ENCODE data around the gene SNTG2. TPM values are rescaled to one million over a fixed set of nuclear protein-coding genes. Genes with fewer than 3 reads are reported as not detected.

Gene SNTG2
- total RNA-seq, 2 experiments from 2014 or later: 0.57 to 1.0 TPM

DNA sequence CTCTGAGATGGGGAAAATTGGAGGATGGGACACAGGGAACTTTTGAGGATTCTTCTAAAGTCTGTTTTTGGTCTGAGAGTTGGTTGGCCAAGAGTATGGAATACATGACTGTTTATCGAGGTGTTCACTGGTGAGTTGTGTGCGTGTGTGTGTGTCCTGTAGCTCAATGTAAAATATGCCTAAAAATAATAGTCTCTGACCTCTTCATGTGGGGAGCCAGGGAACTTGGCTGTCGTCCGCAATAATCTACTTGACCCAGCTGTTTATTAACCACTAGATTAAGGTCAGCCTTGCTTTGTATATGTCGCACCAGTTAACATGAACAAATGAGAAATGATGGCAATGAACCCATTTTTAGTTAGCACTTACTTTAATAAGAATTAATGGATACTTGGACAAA lies 285.2 kb downstream of the SNTG2 start:
- CTCF ChIA-PET: interaction anchor here (0.6 kb wide), 1 partner anchor 117 kb away, joined by 3 read pairs; no protein-coding TSS in a partner anchor
- no peak for DNase-seq
- H3K27me3 Mint-ChIP-seq (ENCODE audit: low read depth): no peaks in the 10 kb centered on the region
- no peak overlapping the region for H3K4me3 Mint-ChIP-seq
- H3K4me1 Mint-ChIP-seq (ENCODE audit: low read depth): no peaks in the 10 kb centered on the region
- H3K27ac Mint-ChIP-seq: no peak overlapping the region
- intact Hi-C loops (cut with micrococcal nuclease): no loop called here
- H3K36me3 Mint-ChIP-seq (ENCODE audit: low read depth): no peaks in the 10 kb centered on the region
- no peaks in the 10 kb centered on the region for H3K9me3 Mint-ChIP-seq

DNA sequence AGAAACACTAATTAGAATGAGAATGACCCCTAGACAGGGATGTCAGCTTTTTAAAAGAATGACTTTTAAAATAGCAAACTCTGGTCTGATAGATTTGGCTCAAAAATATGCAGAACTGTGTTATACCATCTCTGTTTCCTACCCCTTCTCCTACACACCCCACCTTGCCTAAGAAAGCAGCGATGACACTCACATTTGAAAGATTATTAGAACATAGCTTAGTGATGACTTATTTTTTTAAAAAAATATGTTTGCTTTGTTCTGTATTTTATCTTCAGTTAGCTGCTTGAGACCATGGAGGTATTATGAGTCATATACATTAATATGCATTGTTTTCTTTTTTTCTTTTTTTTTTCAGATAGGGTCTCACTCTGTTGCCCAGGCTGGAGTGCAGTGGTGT lies 286.0 kb downstream of the SNTG2 start:
- Mint-ChIP-seq H3K4me3 (no peak overlapping the region), H3K27ac (no peak overlapping the region), H3K4me1 (ENCODE audit: low read depth) (no peaks in the 10 kb centered on the region), H3K36me3 (ENCODE audit: low read depth) (no peaks in the 10 kb centered on the region), H3K9me3 (no peaks in the 10 kb centered on the region), H3K27me3 (ENCODE audit: low read depth) (no peaks in the 10 kb centered on the region)
- no peak for DNase-seq
- CTCF ChIA-PET: interaction anchor here (0.6 kb wide), 1 partner anchor 104 kb away, joined by 3 read pairs; no protein-coding TSS in a partner anchor
- intact Hi-C loops (cut with micrococcal nuclease): no loop called here

DNA sequence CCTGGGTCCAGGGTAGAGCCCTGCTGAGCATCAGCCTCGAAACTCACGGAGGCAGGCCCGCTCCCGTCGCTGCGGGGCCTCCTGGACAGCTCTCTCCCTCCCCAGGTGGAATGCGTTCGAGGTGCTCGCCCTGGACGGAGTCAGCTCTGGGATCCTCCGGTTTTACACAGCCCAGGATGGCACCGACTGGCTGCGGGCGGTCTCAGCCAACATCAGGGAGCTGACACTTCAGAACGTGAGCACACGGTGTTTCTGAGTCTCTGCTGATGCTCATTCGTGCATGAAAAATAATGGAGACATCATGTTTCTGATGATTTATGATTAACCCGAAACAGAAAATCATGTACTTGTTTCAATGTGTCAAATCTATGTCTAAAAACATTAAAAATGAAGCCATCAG lies 287.1 kb downstream of the SNTG2 start:
- no peaks in the 10 kb centered on the region for H3K27me3 Mint-ChIP-seq (ENCODE audit: low read depth)
- no peak overlapping the region for H3K4me3 Mint-ChIP-seq
- no peak for DNase-seq
- no peaks in the 10 kb centered on the region for H3K4me1 Mint-ChIP-seq (ENCODE audit: low read depth)
- H3K9me3 Mint-ChIP-seq: no peaks in the 10 kb centered on the region
- no peaks in the 10 kb centered on the region for H3K36me3 Mint-ChIP-seq (ENCODE audit: low read depth)
- H3K27ac Mint-ChIP-seq: no peak overlapping the region
- intact Hi-C loops (cut with micrococcal nuclease): no loop called here
- CTCF ChIA-PET: no interaction called here

GRCh38 chr2:1238598-1239138 lies 288.0 kb downstream of the SNTG2 start:
- no peak for DNase-seq
- Mint-ChIP-seq H3K27me3 (ENCODE audit: low read depth) (no peaks in the 10 kb centered on the region), H3K4me1 (ENCODE audit: low read depth) (no peaks in the 10 kb centered on the region), H3K27ac (no peak overlapping the region), H3K36me3 (ENCODE audit: low read depth) (no peaks in the 10 kb centered on the region), H3K9me3 (no peaks in the 10 kb centered on the region), H3K4me3 (no peak overlapping the region)
- intact Hi-C loops (cut with micrococcal nuclease): no loop called here
- CTCF ChIA-PET: no interaction called here

- Mint-ChIP-seq H3K4me3 (no peak overlapping the region), H3K9me3 (no peaks in the 10 kb centered on the region), H3K27ac (no peak overlapping the region), H3K27me3 (ENCODE audit: low read depth) (peaks cover 3% of the 10 kb centered on the region), H3K4me1 (ENCODE audit: low read depth) (peaks cover 3% of the 10 kb centered on the region), H3K36me3 (ENCODE audit: low read depth) (no peaks in the 10 kb centered on the region)
- intact Hi-C loops (cut with micrococcal nuclease): no loop called here
- no peak for DNase-seq
- CTCF ChIA-PET: no interaction called here
Observed at GRCh38 chr2:1245193-1245592, 294.5 kb downstream of the SNTG2 start.

GRCh38 chr2:1246239-1246638 lies 295.6 kb downstream of the SNTG2 start:
- no peak overlapping the region for H3K4me3 Mint-ChIP-seq
- H3K27ac Mint-ChIP-seq: no peak overlapping the region
- intact Hi-C loops (cut with micrococcal nuclease): no loop called here
- CTCF ChIA-PET: no interaction called here
- peaks cover 6% of the 10 kb centered on the region for H3K4me1 Mint-ChIP-seq (ENCODE audit: low read depth)
- peaks cover 3% of the 10 kb centered on the region for H3K27me3 Mint-ChIP-seq (ENCODE audit: low read depth)
- H3K9me3 Mint-ChIP-seq: no peaks in the 10 kb centered on the region
- no peak for DNase-seq
- H3K36me3 Mint-ChIP-seq (ENCODE audit: low read depth): no peaks in the 10 kb centered on the region

- no peak for DNase-seq
Observed at GRCh38 chr2:1246991-1247390, 296.3 kb downstream of the SNTG2 start.

GRCh38 chr2:1248187-1248586 lies 297.5 kb downstream of the SNTG2 start:
- Mint-ChIP-seq H3K4me3 (no peak overlapping the region), H3K36me3 (ENCODE audit: low read depth) (no peaks in the 10 kb centered on the region), H3K9me3 (no peaks in the 10 kb centered on the region), H3K4me1 (ENCODE audit: low read depth) (peaks cover 6% of the 10 kb centered on the region), H3K27me3 (ENCODE audit: low read depth) (peaks cover 7% of the 10 kb centered on the region), H3K27ac (no peak overlapping the region)
- no peak for DNase-seq
- intact Hi-C loops (cut with micrococcal nuclease): no loop called here
- CTCF ChIA-PET: no interaction called here

More at GRCh38 chr2:1246991-1247390, 296.3 kb downstream of the SNTG2 start:
- no peak overlapping the region for H3K27ac Mint-ChIP-seq
- H3K4me1 Mint-ChIP-seq (ENCODE audit: low read depth): peaks cover 6% of the 10 kb centered on the region
- CTCF ChIA-PET: no interaction called here
- no peaks in the 10 kb centered on the region for H3K9me3 Mint-ChIP-seq
- intact Hi-C loops (cut with micrococcal nuclease): no loop called here
- H3K36me3 Mint-ChIP-seq (ENCODE audit: low read depth): no peaks in the 10 kb centered on the region
- H3K4me3 Mint-ChIP-seq: no peak overlapping the region
- peaks cover 7% of the 10 kb centered on the region for H3K27me3 Mint-ChIP-seq (ENCODE audit: low read depth)

DNA sequence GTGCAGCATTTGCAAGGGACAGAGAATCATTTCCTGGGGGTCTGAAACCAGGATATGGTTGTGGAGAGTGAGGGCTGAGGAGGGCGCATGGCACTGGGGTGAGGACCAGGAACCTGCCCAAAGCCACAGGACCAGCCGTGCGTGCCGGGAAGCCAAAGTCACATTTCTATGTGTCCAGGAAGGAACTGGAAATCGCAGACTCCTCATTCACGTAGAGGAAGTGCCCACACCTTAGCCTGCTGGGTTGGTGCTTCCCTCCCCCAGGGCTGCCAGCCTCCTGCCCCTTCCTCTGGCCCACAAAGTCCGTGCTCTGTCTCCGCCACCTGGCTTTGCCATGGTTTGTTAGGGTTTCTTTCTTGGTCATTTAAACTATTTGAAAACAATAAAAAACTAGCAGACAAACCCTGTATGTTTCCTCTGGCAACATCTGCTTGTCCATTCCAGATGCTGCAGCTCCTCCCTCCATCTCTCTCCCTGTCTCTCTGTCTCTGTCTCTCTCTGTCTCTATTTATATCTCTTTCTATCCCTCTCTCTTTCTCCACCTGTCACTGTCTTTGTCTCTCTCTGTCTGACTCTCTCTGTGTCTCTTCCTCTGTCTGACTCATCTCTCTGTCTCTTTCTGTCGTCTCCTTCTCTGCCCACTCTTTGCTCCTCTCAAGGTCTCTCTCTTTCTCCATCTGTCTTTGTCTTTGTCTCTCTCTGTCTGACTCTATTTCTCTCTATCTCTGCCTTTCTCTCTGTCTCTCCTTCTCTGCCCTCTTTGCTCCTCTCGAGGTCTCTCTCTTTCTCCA lies 299.4 kb downstream of the SNTG2 start:
- no peak for DNase-seq
- Mint-ChIP-seq H3K9me3 (no peaks in the 10 kb centered on the region), H3K27ac (no peak overlapping the region), H3K4me1 (ENCODE audit: low read depth) (peaks cover 6% of the 10 kb centered on the region), H3K27me3 (ENCODE audit: low read depth) (peaks cover 7% of the 10 kb centered on the region), H3K36me3 (ENCODE audit: low read depth) (no peaks in the 10 kb centered on the region), H3K4me3 (no peak overlapping the region)
- CTCF ChIA-PET: no interaction called here
- intact Hi-C loops (cut with micrococcal nuclease): no loop called here

GRCh38 chr2:1251520-1251919 lies 300.9 kb downstream of the SNTG2 start:
- Mint-ChIP-seq H3K36me3 (ENCODE audit: low read depth) (no peaks in the 10 kb centered on the region), H3K27ac (no peak overlapping the region), H3K27me3 (ENCODE audit: low read depth) (peaks cover 4% of the 10 kb centered on the region), H3K9me3 (no peaks in the 10 kb centered on the region), H3K4me3 (no peak overlapping the region), H3K4me1 (ENCODE audit: low read depth) (peaks cover 6% of the 10 kb centered on the region)
- DNase-seq: no peak
- CTCF ChIA-PET: no interaction called here
- intact Hi-C loops (cut with micrococcal nuclease): no loop called here

GRCh38 chr2:1253629-1254028 lies 303.0 kb downstream of the SNTG2 start:
- DNase-seq: no peak
- H3K9me3 Mint-ChIP-seq: no peaks in the 10 kb centered on the region
- CTCF ChIA-PET: no interaction called here
- H3K27ac Mint-ChIP-seq: no peak overlapping the region
- intact Hi-C loops (cut with micrococcal nuclease): no loop called here
- H3K27me3 Mint-ChIP-seq (ENCODE audit: low read depth): peaks cover 4% of the 10 kb centered on the region
- H3K4me1 Mint-ChIP-seq (ENCODE audit: low read depth): peaks cover 6% of the 10 kb centered on the region
- H3K4me3 Mint-ChIP-seq: no peak overlapping the region
- no peaks in the 10 kb centered on the region for H3K36me3 Mint-ChIP-seq (ENCODE audit: low read depth)

DNA sequence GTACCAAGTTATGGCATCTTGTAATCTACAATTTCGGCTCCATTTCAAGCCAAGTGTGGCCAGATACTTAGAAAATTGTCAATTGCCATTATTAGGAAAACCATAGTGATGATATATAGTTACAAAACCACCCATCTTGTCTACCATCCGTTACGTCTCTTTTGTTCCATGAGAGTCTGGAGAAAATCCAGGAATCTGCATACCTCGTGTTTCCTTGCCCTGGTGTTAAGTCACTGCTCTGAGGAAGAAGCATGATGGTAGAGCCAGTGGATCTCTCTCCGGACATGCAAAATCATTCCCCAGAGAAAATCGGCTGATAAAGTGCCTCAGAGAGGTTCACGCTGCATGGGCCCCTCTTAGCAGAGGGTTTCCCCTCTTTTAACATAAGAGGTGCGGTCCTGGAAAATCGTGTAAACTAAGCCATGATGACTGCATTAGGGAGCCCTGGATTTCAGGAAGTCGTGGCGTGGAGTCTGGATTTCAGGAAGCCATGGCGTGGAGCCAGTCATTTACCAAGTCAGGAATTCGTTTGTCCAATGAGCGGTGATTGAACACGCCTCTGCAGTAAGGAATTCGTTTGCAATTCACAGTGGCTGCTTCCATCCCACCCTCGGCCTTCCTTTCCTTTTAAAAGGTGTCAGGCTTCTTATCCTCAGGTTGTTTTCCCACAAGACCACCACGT lies 304.2 kb downstream of the SNTG2 start:
- no peak overlapping the region for H3K4me3 Mint-ChIP-seq
- H3K9me3 Mint-ChIP-seq: no peaks in the 10 kb centered on the region
- peaks cover 4% of the 10 kb centered on the region for H3K27me3 Mint-ChIP-seq (ENCODE audit: low read depth)
- CTCF ChIA-PET: no interaction called here
- no peaks in the 10 kb centered on the region for H3K36me3 Mint-ChIP-seq (ENCODE audit: low read depth)
- H3K27ac Mint-ChIP-seq: no peak overlapping the region
- DNase-seq: no peak
- peaks cover 5% of the 10 kb centered on the region for H3K4me1 Mint-ChIP-seq (ENCODE audit: low read depth)
- intact Hi-C loops (cut with micrococcal nuclease): no loop called here

Data from activated naive CD4-positive, alpha-beta T cell treated with anti-CD3 and anti-CD28 coated beads for 36 hours (primary cell).